HG02571 (cell line): Measurements from ENCODE around the gene UNC80.

Source experiments
- ATAC-seq: cut with Tn5 transposase; IDR thresholded peaks from one replicate; pipeline ENCODE4 v1.9.1; 2021; ENCODE audit warnings: mild to moderate bottlenecking, moderate library complexity; ENCODE audit not compliant: unreplicated experiment

UNC80 gene

DNA sequence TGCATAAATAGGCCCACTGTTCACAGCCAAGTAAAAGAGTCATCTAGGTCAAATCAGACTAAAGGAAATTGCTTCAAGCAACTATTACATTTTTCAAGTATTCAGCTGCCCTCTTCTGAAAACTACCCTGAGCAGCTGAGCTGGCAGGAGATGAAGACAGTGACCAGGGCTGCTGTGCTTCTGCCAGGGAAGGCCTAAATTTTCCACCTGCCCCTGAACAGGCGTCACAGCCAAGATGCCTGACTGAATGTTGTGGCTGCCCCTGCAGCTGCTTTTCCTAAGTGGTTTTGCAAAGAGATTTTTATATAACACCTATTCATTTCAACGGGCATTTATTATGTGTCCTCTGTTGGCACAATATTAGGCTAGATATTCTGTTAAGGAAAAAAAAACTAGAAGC, 134.1 kb downstream of the UNC80 start:
- no peak for ATAC-seq

DNA sequence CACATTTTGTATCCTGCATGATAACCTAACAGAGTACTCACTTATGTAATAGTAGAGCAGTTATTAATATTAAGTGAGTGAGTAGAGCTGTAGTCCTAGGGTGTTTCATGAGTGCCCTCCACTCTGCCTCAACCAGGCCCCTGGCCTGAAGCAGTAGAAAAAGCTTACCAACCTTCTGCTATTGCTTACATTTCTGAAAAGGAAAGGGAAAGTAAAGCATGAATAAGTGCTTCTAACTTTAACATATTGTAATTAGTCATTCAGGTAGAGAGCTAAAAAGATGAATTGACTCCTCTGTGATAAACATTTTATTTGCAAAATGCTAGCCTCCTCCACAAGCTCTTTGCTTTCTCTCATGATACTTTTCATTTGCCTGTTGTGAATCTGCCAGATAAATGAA, 136.1 kb downstream of the UNC80 start:
- no peak for ATAC-seq

DNA sequence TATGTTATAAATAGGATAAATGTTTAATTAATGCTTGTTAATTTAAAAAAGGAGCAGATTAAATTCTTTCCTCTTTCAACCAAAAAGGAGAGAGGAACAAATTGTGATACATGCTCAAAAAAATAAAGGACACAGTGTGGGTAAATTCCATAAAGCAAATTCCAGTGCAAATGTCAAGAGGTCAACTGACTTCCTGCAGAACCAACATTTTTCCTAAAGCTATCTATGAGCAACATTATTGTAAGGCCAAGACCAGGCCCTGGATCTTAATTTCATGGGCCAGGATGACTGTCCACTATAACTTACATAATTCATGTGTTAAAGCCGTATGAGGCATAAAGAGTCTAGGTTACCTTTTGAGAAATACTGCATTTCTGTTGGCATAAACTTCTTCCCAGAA, 136.9 kb downstream of the UNC80 start:
- no peak for ATAC-seq

GRCh38 chr2:209911486-209911885, 139.9 kb downstream of the UNC80 start:
- no peak for ATAC-seq

DNA sequence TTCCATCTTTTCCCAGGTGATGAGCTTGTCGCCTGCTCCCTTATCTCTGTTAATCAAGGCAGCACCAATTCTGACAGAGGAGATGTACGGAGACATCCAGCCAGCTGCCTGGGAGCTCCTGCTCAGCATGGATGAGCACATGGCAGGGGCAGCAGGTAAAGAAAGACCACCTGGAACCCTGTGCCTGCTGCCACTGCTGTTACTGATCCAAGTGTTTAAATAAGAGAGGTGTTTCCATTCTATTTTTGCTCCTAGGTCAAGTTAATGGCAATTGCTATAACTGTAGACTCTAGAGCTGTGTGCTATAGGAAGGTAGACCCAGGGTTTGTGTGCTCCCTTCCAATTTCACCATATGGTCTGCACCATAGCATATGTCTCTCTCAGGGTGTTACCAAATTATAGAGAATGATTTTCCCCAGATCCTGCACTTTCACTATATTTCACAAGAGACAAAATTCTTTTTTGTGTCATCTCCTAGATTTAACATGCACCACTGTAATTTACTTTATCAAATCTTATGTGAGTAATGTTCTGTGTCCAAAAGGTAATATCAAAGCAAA, 142.2 kb downstream of the UNC80 start:
- ATAC-seq: no peak

DNA sequence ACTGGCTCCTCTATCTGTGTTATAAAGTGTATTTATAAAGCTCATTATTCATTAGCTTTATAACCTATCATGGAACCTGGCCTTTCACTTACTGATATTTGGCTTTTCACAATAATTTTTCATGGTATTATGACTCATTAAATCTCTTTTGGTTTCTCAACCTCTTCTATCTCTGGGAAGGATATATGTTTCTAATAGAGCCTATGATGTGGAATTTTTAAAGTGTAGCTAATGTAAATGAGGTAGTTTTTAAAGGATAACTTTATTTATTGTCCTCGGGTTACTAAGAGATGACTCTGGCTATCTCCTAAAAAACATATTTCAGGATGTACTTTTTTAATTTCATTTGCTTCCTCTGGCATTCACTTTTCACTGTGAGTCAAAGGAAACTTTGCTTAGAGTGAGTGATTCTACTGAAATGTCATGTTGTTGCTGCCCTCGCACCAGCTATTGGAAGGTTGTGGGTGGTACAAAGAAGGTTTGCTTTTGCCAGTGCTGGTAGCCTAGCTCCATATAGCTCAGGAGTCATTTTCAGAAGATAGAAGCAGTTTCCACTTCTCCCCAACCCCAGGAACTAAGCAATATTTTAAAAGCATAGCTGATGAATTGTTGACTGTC, 145.6 kb downstream of the UNC80 start:
- ATAC-seq: no peak

- no peak for ATAC-seq
Measured at GRCh38 chr2:209918251-209918650, 146.6 kb downstream of the UNC80 start.

GRCh38 chr2:209922116-209922515, 150.5 kb downstream of the UNC80 start:
- ATAC-seq: no peak

- no peak for ATAC-seq
Measured at GRCh38 chr2:209929369-209929768, 157.7 kb downstream of the UNC80 start.

DNA sequence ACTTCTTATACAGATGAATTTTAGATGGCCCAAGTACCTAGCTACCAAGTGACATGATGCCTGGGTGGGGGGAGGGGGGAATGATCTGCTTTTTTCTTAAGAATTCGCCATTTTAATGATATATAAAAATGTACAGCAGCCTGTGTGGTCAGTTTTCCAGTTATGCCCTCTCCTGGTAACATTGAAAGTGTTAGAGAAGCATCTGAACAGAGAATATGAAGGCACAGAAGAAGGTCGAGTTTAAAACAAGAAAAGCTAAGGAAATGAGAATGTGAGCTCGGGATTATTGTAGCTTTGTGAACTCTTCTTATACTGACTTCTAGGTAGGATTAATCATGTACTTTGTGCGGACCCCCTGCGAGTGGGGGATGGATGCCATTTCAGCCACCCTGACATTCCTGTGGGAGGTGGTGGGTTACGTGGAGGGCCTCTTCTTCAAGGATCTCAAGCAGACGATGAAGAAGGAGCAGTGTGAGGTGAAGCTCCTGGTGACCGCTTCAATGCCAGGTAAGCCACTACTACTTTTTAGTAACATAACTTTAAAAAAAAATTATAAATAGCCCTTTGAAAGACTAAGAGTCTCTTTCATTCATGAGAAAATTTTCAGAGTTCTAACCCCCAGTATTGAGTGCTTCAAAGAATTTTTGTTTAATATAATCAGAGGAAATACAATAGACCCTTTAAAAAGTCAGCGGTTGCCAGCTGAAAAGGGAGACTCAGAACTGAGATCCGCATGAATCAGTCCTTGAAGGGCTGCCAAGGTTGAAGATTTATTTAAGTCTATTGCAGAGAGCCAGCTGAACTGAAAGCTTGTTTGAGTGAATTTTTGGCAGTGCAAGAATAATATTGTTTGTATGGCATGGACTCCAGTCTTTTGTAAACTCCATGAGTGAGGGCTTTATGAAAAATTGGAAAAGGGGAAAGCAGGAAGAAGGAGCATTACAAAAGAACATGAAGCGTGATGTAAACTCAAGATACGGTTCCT, 162.2 kb downstream of the UNC80 start:
- ATAC-seq: no peak

GRCh38 chr2:209936106-209936666, 164.6 kb downstream of the UNC80 start:
- ATAC-seq: no peak

DNA sequence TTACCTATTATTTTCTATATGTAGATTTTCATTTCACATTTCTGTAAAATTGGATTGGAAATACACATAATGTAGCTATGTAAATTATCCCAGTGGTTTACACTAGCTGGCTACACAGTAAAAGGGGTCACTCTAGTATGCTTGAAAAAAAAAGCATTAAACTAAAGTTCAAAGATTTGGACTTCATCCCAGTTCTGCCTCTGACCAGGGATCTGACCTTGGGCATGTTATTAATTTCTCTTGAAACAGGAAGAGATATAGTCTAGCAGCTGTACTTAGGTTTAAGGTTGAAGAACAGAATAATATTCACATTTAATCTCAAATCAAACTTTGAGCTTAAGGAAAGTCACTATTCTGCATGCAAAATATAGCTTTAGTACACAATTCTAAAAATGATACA, 166.3 kb downstream of the UNC80 start:
- ATAC-seq: no peak

DNA sequence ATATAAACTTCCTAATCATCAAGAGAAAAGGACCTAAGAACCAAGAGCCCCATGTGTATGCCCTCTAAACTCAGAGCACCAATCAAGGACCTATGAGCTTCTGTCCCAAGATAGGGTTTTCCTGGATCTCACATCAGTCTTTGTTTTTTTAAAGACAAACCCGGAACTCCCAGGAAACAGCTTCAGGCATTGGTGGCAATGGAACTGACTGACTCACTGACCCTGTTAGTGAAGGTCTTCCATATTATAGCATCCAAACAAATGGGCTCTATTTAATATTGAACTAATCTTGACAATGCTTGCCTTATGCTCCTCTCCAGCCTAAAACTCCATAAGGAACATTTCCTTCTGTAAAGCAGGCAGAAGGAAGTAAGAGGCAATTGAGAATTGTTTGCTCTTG, 167.3 kb downstream of the UNC80 start:
- ATAC-seq: no peak

DNA sequence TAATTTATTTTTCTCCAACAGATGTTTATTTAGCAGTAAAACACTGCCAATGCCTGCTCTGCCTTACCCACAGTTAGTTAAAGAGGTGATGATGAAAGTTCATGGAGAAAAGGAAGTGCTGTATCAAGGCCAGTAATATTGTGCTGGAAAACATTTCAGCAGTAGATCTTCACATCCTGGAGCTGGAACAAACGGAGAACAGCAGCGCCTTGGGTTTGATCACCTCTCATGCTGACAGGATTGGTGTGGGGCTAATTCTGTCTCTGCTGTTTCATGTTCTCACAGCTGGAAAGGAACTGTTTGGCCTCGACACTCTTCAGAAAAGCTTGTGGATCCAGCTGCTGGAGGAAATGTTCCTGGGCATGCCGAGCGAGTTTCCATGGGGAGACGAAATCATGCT, 169.3 kb downstream of the UNC80 start:
- no peak for ATAC-seq

- ATAC-seq: no peak
Measured at GRCh38 chr2:209942426-209942825, 170.8 kb downstream of the UNC80 start.

DNA sequence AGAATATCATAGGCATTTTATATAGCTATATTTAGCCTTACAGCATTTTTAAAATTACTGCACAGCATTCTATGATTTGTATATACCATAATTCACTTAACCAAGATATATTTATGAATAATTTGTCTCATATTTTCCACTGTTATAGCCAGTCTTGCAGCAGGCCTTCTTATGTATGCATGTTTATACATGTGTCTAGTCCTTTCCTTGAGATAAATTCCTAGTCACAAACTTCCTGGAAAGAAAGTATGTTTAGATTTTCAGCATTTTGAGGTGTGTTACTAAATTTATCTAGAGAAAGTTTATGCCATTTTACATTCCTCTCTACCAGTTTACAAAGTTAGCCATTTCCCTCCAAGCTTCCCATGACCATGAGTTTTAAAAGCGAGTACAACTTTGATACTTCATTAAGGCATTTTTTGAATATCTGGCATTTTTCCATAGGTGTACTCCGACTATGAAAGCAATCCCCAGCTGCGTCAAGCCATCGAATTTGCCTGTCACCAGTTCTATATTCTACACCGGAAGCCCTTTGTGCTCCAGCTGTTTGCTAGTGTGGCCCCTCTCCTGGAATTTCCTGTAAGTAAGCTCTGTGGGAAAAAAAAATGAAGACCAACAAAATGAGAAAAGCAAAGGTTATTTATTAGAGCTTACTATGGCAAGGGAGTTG, 171.4 kb downstream of the UNC80 start:
- no peak for ATAC-seq

DNA sequence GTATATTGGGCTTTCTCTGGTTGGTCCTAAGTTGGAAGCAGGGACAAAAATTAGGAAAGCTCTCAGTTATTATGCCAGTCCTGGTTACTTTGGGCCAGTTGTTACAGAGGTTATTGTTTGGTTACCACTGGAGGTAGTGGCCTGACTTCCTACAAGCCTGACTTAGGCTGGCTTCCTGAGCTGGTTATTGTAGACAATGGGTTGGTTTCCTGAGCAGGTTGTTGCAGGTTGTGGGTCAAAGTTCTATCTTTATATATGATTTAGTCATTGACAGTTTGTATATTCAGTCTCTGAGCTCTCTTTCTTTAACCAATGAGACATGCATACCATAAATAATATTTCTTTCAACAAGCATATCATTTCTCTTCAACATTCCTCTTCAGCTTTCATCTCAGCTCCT, 172.1 kb downstream of the UNC80 start:
- no peak for ATAC-seq

GRCh38 chr2:209946539-209946938, 174.9 kb downstream of the UNC80 start:
- ATAC-seq: no peak

DNA sequence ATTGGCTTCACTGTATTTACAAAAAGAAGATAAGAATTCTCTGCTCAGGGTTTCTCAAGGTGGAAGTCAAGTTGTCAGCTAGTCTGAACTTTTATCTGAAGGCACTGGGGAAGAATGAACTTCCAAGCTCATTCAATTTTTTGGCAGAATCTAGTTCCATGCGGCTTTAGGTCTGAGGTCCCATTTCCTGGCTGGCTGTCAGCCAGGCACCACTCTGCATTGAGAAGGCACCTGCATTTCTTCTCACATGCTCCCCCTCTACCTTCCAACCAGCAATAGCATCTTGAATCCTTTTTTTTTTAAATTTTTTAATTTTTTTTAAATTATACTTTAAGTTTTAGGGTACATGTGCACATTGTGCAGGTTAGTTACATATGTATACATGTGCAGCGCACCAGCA, 184.6 kb downstream of the UNC80 start:
- ATAC-seq: no peak

- no peak for ATAC-seq
Measured at GRCh38 chr2:209958016-209958415, 186.4 kb downstream of the UNC80 start.

DNA sequence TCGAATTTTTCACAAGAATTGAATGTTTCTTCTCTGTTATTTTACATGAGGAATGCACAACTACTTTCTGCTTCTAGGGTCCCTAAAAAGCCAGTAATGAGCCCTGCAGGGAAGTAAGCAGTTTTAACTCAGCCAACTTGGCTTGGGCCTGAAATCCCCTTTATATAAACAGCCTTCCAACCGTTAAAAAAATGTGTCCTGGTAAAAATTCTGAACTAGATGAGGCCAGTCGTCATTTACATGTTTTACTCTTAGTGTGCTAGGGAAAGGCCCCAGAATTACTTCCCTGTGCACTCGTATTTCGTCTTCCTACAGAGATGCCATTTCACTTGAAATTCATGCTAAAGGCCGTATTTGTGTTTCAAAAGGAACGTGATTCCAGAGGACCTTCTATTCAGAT, 188.4 kb downstream of the UNC80 start:
- ATAC-seq: no peak
